PC-3 (cell line): ENCODE results near the gene TICRR. TPM values are rescaled to one million over a fixed set of nuclear protein-coding genes. Genes with fewer than 3 reads are reported as not detected.

ENCODE experiments used
- ATAC-seq: fragments of 200-7000 bp; cut with Tn5 transposase; 2 replicates; pipeline ENCODE4 v1.9.1; 2020; ENCODE audit warnings: mild to moderate bottlenecking, moderate library complexity
- BruUV-seq: library from RNA; stranded (reverse); fragments of 400-500 nt; replicated peaks from 2 replicates; lab custom pipeline; 2021; lab: Mats Ljungman, UMichigan
- CTCF ChIA-PET: fragments of 300-600 bp; sonication (Branson Sonifier 250); formaldehyde crosslinking; loops from one replicate; lab custom pipeline; 2022; ENCODE audit warnings: antibody characterized with exemption; lab: Charles Lee
- POLR2A ChIA-PET: fragments of 300-600 bp; sonication (Branson Sonifier 250); formaldehyde crosslinking; loops from one replicate; lab custom pipeline; 2022; ENCODE audit warnings: antibody characterized with exemption; ENCODE audit not compliant: unreplicated experiment; lab: Charles Lee
- DNase-seq: peaks from one replicate; pipeline ENCODE4 v3.0.0-alpha.2; 2015
- H2AFZ ChIP-seq: fragments of 300-600 bp; sonication (generic); 2 replicates; pipeline ENCODE4 v1.6.0; 2016; ENCODE audit warnings: antibody characterized with exemption, low read length
- H3F3A ChIP-seq: fragments of 300-600 bp; sonication (generic); one replicate; pipeline ENCODE4 v1.6.0; 2017; ENCODE audit warnings: antibody characterized with exemption, low read length, control low read depth, mild to moderate bottlenecking; ENCODE audit not compliant: unreplicated experiment
- H3K27ac ChIP-seq: fragments of 300-600 bp; sonication (generic); 2 replicates; pipeline ENCODE4 v1.5.1; 2016; ENCODE audit warnings: mild to moderate bottlenecking, low read length
- H3K27me3 ChIP-seq: fragments of 300-600 bp; sonication (generic); 2 replicates; pipeline ENCODE4 v1.6.1; 2016; ENCODE audit warnings: low read length, mixed read lengths
- H3K36me3 ChIP-seq: fragments of 300-600 bp; sonication (generic); 2 replicates; pipeline ENCODE4 v1.6.1; 2016; ENCODE audit warnings: low read depth, mixed run types, low read length, mixed read lengths
- H3K4me1 ChIP-seq: fragments of 300-600 bp; sonication (generic); 2 replicates; pipeline ENCODE4 v1.5.1; 2016; ENCODE audit warnings: low read length; ENCODE audit not compliant: insufficient read depth
- H3K4me2 ChIP-seq: fragments of 300-600 bp; sonication (generic); 2 replicates; pipeline ENCODE4 v1.6.0; 2016; ENCODE audit warnings: low read length
- H3K4me3 ChIP-seq: fragments of 300-600 bp; sonication (generic); 2 replicates; pipeline ENCODE4 v1.5.1; 2016; ENCODE audit warnings: mild to moderate bottlenecking, low read length, mixed read lengths
- H3K79me2 ChIP-seq: fragments of 300-600 bp; sonication (generic); 2 replicates; pipeline ENCODE4 v1.6.1; 2017; ENCODE audit warnings: low read length, mixed read lengths
- H3K9ac ChIP-seq: fragments of 300-600 bp; sonication (generic); 2 replicates; pipeline ENCODE4 v1.6.0; 2016; ENCODE audit warnings: mild to moderate bottlenecking, low read length
- H3K9me2 ChIP-seq: fragments of 300-600 bp; sonication (generic); replicated peaks from 2 replicates; pipeline ENCODE4 v1.6.1; 2016; ENCODE audit warnings: mixed run types, low read length, mixed read lengths
- H3K9me3 ChIP-seq: fragments of 300-600 bp; sonication (generic); 2 replicates; pipeline ENCODE4 v1.6.1; 2016; ENCODE audit warnings: low read length, mixed read lengths
- H4K20me1 ChIP-seq: fragments of 300-600 bp; sonication (generic); 2 replicates; pipeline ENCODE4 v1.6.1; 2016; ENCODE audit warnings: low read length, mixed read lengths
- EZH2 ChIP-seq: fragments of 300-600 bp; sonication (generic); IDR thresholded peaks from one replicate; pipeline ENCODE4 v1.6.1; 2017; ENCODE audit warnings: antibody characterized with exemption, mild to moderate bottlenecking, low read length; ENCODE audit not compliant: unreplicated experiment
- EZH2phosphoT487 ChIP-seq: fragments of 300-600 bp; sonication (generic); IDR thresholded peaks from 2 replicates; pipeline ENCODE4 v1.6.1; 2018; ENCODE audit warnings: mild to moderate bottlenecking, antibody characterized with exemption, low read length, borderline replicate concordance
- intact Hi-C: fragments of 100-400 bp; cut with micrococcal nuclease; formaldehyde crosslinking; loops from 2 replicates; pipeline ENCODE4 v1.9.0; 2023
- total RNA-seq: library from RNA; depleted of rRNA; stranded (reverse); fragments of >200 nt; gene quantifications from 2 replicates; pipeline ENCODE4 v1.2.3, GENCODE V29; 2014
- TF ChIP-seq, protein P1 (sequence below): fragments of 300-600 bp; sonication (generic); conservative IDR thresholded peaks from 2 replicates; pipeline ENCODE4 v1.5.1; 2017; ENCODE audit warnings: antibody characterized with exemption, low read depth, mild to moderate bottlenecking, low read length

TICRR gene
- total RNA-seq, 1 experiment from 2014 or later, result 14.3 TPM

DNA sequence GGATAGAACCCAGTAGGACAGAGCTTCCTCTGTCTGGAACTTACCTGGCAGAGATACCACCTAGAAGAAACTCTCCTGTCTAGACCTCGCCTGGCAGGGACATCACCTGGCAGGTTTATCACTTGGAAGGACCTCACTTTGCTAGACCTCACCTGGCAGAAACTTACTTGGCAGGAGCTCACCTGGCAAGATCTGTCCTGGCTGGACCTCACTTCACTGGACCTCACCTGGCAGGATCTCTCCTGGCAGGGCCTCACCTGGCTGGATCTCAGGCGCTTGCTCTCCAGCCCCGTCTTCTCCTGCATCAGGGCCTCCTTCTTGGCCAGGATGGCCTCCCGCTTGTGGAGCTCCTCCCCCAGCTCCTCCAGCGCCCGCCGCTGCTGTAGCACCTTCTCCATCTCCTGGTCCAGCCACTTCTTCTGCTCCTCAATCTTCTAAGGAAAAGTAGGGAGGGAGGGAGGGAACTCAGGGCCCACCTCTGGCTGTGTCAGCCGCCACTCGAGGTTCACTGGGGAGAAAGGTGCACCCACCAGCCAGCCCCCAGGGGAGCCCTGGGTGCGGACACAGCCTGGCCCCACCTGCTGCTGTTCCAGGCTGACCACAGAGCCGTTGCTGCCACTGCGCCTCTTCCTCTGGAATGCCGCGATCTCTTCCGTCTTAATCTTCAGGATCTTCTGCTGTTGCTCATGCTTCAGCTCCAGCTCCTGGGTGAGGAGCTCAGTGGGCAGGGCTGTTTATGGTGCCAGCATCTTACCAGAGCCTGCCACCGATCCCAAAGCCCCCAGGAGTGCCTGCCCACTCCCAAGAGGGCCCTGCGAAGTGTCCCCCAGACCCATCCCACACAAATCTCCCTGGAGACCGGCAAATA lies 57.5 kb downstream of the TICRR start:
- Histone ChIP-seq H3K9ac (no peak overlapping the region), H3K36me3 (peaks cover 38% of the 10 kb centered on the region), H3K27me3 (no peaks in the 10 kb centered on the region), H3K4me1 (no peaks in the 10 kb centered on the region), H3K9me3 (no peaks in the 10 kb centered on the region), H2AFZ (no peak overlapping the region), H4K20me1 (no peaks in the 10 kb centered on the region), H3K79me2 (no peaks in the 10 kb centered on the region), H3K4me2 (no peak overlapping the region), H3K9me2 (no peaks in the 10 kb centered on the region), H3K27ac (no peak overlapping the region), H3K4me3 (no peak overlapping the region), H3F3A (no peaks in the 10 kb centered on the region)
- POLR2A ChIA-PET, result no interaction called here
- CTCF ChIA-PET, result interaction anchor here (0.6 kb wide), 1 partner anchor 9 kb away, joined by 3 read pairs; no protein-coding TSS in a partner anchor
- TF ChIP-seq EZH2 (no peak), EZH2phosphoT487 (no peak)
- TF ChIP-seq, protein P1, sequence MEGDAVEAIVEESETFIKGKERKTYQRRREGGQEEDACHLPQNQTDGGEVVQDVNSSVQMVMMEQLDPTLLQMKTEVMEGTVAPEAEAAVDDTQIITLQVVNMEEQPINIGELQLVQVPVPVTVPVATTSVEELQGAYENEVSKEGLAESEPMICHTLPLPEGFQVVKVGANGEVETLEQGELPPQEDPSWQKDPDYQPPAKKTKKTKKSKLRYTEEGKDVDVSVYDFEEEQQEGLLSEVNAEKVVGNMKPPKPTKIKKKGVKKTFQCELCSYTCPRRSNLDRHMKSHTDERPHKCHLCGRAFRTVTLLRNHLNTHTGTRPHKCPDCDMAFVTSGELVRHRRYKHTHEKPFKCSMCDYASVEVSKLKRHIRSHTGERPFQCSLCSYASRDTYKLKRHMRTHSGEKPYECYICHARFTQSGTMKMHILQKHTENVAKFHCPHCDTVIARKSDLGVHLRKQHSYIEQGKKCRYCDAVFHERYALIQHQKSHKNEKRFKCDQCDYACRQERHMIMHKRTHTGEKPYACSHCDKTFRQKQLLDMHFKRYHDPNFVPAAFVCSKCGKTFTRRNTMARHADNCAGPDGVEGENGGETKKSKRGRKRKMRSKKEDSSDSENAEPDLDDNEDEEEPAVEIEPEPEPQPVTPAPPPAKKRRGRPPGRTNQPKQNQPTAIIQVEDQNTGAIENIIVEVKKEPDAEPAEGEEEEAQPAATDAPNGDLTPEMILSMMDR, result no peak
- DNase-seq (no peak), ATAC-seq (no peak)
- no TSS peak for BruUV-seq
- intact Hi-C loops, result no loop called here

DNA sequence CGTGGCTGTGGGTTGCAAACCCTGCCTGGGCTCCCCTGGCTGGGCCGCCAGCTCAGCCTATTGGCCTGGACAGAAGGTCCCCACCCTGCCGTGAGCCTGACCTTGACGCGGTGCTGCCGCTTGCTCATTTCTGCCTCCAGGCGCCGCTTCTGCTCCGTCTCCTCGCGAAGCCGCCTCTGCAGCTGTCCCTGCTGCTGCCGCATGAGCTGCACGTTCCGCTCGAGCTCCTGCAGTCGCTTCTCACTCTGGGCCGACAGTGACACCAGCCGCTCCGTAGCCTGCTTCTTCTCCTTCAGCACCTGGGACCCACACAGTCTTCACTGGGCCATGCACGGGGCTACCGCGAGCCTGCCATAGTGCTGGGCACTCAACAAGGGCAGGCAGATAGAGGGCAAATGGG lies 58.3 kb downstream of the TICRR start:
- Histone ChIP-seq H3K4me2 (no peak overlapping the region), H3K9me2 (no peaks in the 10 kb centered on the region), H3F3A (no peaks in the 10 kb centered on the region), H4K20me1 (no peaks in the 10 kb centered on the region), H2AFZ (no peak overlapping the region), H3K79me2 (no peaks in the 10 kb centered on the region), H3K4me3 (no peak overlapping the region), H3K4me1 (no peaks in the 10 kb centered on the region), H3K36me3 (peaks cover 30% of the 10 kb centered on the region), H3K27ac (no peak overlapping the region), H3K27me3 (no peaks in the 10 kb centered on the region), H3K9ac (no peak overlapping the region), H3K9me3 (no peaks in the 10 kb centered on the region)
- CTCF ChIA-PET, result no interaction called here
- ATAC-seq (no peak), DNase-seq (no peak)
- TF ChIP-seq EZH2phosphoT487 (no peak), EZH2 (no peak)
- TF ChIP-seq, protein P1, result no peak
- POLR2A ChIA-PET, result no interaction called here
- BruUV-seq, result no TSS peak
- intact Hi-C loops, result no loop called here

DNA sequence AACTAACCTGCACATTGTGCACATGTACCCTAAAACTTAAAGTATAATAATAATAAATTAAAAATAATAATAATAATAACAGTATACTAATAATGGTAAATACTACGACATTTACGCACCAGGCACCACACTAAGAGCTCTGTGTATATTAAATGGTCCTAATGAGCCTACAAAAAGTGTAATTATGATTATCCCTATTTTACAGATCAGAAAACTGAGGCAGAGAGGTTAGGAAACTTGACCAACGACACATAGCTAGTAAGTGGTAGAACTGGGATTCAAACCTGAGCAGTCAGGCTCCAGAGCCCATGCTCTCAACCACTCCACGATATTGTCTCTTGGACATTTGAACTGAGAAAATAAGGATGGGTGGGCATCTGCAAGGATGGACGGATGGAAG lies 65.0 kb downstream of the TICRR start:
- Histone ChIP-seq H2AFZ (no peak overlapping the region), H3K27me3 (no peaks in the 10 kb centered on the region), H3K9ac (no peak overlapping the region), H3K27ac (no peak overlapping the region), H3K4me2 (no peak overlapping the region), H3K9me2 (no peaks in the 10 kb centered on the region), H4K20me1 (no peaks in the 10 kb centered on the region), H3K4me3 (no peak overlapping the region), H3K4me1 (no peaks in the 10 kb centered on the region), H3K36me3 (peaks cover 17% of the 10 kb centered on the region; the same call in 1 of the 2 replicates), H3F3A (no peaks in the 10 kb centered on the region), H3K79me2 (no peaks in the 10 kb centered on the region), H3K9me3 (no peaks in the 10 kb centered on the region)
- DNase-seq, result no peak
- POLR2A ChIA-PET, result no interaction called here
- intact Hi-C loops, result no loop called here
- no peak for ATAC-seq
- CTCF ChIA-PET, result no interaction called here
- TF ChIP-seq, protein P1, result no peak
- TF ChIP-seq EZH2phosphoT487, result no peak
- TF ChIP-seq EZH2, result no peak
- BruUV-seq, result no TSS peak
